Immature natural killer cell (primary cell): ENCODE results near the gene C5AR1. TPM values are rescaled to one million over a fixed set of nuclear protein-coding genes. Genes with fewer than 3 reads are reported as not detected.
"Not testable (repeated sequence)": the region's sequence is repeated elsewhere in the genome, so short reads cannot be mapped to it uniquely, and the experiment has no call there.

Source experiments
- DNase-seq, 3 donors: peaks; one replicate each; pipeline ENCODE4 v3.0.0; 2022; ENCODE audit warnings: mixed read lengths in 1 of 3
- H3K27ac Mint-ChIP-seq, 6 donors: one replicate each; pipeline ENCODE4 v1.8.0; 2020; ENCODE audit warnings: mixed read lengths in 6 of 6, mild to moderate bottlenecking in 5 of 6, inconsistent platforms in 4 of 6, moderate library complexity in 3 of 6
- H3K27me3 Mint-ChIP-seq, 3 donors: one replicate each; pipeline ENCODE4 v1.8.0; 2020 to 2021; ENCODE audit warnings: low read depth in 3 of 3, mild to moderate bottlenecking in 3 of 3, mixed read lengths in 3 of 3, moderate library complexity in 3 of 3, inconsistent platforms in 1 of 3
- H3K36me3 Mint-ChIP-seq, 3 donors: one replicate each; pipeline ENCODE4 v1.8.0; 2020; ENCODE audit warnings: mixed read lengths in 3 of 3, inconsistent platforms in 2 of 3, mild to moderate bottlenecking in 2 of 3
- H3K4me1 Mint-ChIP-seq, 2 donors: one replicate each; pipeline ENCODE4 v1.8.0; 2020; ENCODE audit warnings: inconsistent platforms in 2 of 2, mild to moderate bottlenecking in 2 of 2, mixed read lengths in 2 of 2, moderate library complexity in 1 of 2
- H3K4me3 Mint-ChIP-seq, 5 donors: one replicate each; pipeline ENCODE4 v1.8.0; 2020; ENCODE audit warnings: mild to moderate bottlenecking in 5 of 5, mixed read lengths in 5 of 5, inconsistent platforms in 3 of 5, moderate library complexity in 3 of 5
- H3K9me3 Mint-ChIP-seq, 6 donors: one replicate each; pipeline ENCODE4 v1.8.0; 2020; ENCODE audit warnings: mild to moderate bottlenecking in 6 of 6, mixed read lengths in 6 of 6, inconsistent platforms in 4 of 6, moderate library complexity in 3 of 6
- polyA plus RNA-seq, 3 donors: library from polyadenylated mRNA; unstranded; fragments of 300-500 nt; fragmentation: Illumina TruSeq; gene quantifications; one replicate each; pipeline ENCODE4 v1.2.3, GENCODE V29; 2021

Gene C5AR1
- polyA plus RNA-seq, 3 donors from 2014 or later, result 0.16 to 0.36 TPM; not detected in 1

GRCh38 chr19:47324502-47324901 lies 14.8 kb downstream of the C5AR1 start:
- Mint-ChIP-seq H3K27ac (no peak overlapping the region), H3K36me3 (no peaks in the 10 kb centered on the region), H3K27me3 (peaks cover 7 to 14% (median 12%) of the 10 kb centered on the region in 3 donors), H3K9me3 (peaks cover 0 to 2% (median 0%) of the 10 kb centered on the region in 6 donors), H3K4me1 (no peaks in the 10 kb centered on the region), H3K4me3 (no peak overlapping the region)
- no peak for DNase-seq

DNA sequence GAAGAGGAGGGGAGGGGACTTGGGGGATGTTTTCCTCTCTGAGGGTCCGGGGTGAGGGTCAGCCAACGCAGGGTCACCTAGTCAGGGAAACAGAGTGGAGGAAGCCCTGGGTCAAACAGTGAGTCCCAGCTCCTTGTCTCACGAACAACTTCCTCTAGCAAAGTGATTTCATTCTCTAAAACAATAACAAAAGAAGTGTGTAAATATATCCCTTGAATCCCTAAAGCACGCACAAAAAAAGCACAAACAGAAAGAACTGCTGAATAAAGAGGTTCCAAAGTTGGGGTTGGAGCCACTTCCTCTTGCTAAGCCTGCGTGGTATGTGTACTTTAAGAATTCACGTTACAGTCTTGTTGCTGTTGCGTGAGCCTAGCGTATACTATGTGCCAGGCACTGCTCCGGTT lies 20.8 kb downstream of the C5AR1 start:
- H3K9me3 Mint-ChIP-seq, result peaks cover 0 to 5% (median 0%) of the 10 kb centered on the region in 6 donors
- no peak for DNase-seq
- peak overlapping the region in 3 of 6 donors; percentile 15 to 40 (median 19) for H3K27ac Mint-ChIP-seq
- no peaks in the 10 kb centered on the region for H3K36me3 Mint-ChIP-seq
- H3K4me3 Mint-ChIP-seq, result no peak overlapping the region
- peaks cover 3 to 7% (median 4%) of the 10 kb centered on the region in 3 donors for H3K27me3 Mint-ChIP-seq
- peaks cover 7 to 9% of the 10 kb centered on the region in 2 donors for H3K4me1 Mint-ChIP-seq

GRCh38 chr19:47331490-47331889 lies 21.8 kb downstream of the C5AR1 start:
- no peak for DNase-seq
- Mint-ChIP-seq H3K4me1 (peaks cover 16 to 17% of the 10 kb centered on the region in 2 donors), H3K9me3 (peaks cover 0 to 5% (median under 1%) of the 10 kb centered on the region in 6 donors), H3K4me3 (no peak overlapping the region), H3K27ac (no peak overlapping the region), H3K36me3 (no peaks in the 10 kb centered on the region), H3K27me3 (peaks cover 3 to 7% (median 4%) of the 10 kb centered on the region in 3 donors)

- Mint-ChIP-seq H3K27me3 (peaks cover 3 to 7% (median 4%) of the 10 kb centered on the region in 3 donors), H3K4me1 (peaks cover 22% of the 10 kb centered on the region in 2 donors), H3K9me3 (peaks cover 0 to 5% (median under 1%) of the 10 kb centered on the region in 6 donors), H3K27ac (peak within 1 kb of the TSS in 2 of 6 donors; percentile 29 to 87), H3K4me3 (no peak within 1 kb of the TSS), H3K36me3 (no peaks in the 10 kb centered on the region)
- no peak for DNase-seq
Observed at GRCh38 chr19:47331931-47332547, 22.4 kb downstream of the C5AR1 start, which contains the start of gene C5AR2. TSS of gene C5AR2 (plus strand) at chr19:47332175. CDS start at chr19:47340800, 8,625 bp downstream.

GRCh38 chr19:47336765-47337718 lies 27.4 kb downstream of the C5AR1 start:
- not testable (repeated sequence) for H3K9me3 Mint-ChIP-seq
- peak; percentile 42 to 57 (median 43) for DNase-seq

DNA sequence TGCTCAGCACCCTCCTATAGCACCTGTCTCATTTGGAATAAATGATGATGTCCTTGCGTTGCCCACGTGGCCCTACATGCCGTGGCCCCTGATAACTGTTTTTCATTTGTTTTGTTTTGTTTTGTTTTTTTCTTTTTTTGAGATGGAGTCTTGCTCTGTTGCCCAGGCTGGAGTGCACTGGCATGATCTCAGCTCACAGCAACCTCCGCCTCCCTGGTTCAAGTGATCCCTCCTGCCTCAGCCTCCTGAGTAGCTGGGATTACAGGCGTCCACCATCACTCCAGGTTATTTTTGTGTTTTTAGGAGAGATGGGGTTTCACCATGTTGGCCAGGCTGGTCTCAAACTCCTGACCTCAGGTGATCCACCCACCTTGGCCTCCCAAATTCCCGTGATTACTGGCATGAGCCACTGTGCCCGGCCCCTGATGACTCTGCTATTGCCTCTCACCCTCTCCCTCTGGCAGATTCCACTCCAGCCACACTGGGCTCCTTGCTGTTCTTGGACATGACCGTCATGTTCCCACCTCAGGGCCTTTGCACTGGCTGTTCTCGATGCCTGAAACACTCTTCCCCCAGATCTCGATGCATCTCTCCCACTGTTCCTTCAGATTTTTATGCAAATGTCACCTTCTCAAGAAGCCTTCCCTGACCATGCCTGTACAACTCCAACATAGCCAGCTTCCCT lies 29.7 kb downstream of the C5AR1 start:
- Mint-ChIP-seq H3K27me3 (peaks cover 0 to 5% (median 2%) of the 10 kb centered on the region in 3 donors), H3K4me3 (no peak overlapping the region), H3K9me3 (peaks cover 0 to 5% (median under 1%) of the 10 kb centered on the region in 6 donors), H3K36me3 (peaks cover 0 to 4% (median 4%) of the 10 kb centered on the region in 3 donors), H3K27ac (peak overlapping the region in 4 of 6 donors; percentile 24 to 67 (median 46)), H3K4me1 (peaks cover 26 to 30% of the 10 kb centered on the region in 2 donors)
- DNase-seq, result no peak

More at GRCh38 chr19:47336765-47337718, 27.4 kb downstream of the C5AR1 start:
- Mint-ChIP-seq H3K4me1 (peaks cover 26 to 30% of the 10 kb centered on the region in 2 donors), H3K27ac (peak overlapping the region; percentile 87 to 94 (median 91)), H3K4me3 (peak overlapping the region; percentile 67 to 78 (median 71))
- H3K36me3 Mint-ChIP-seq, H3K27me3 Mint-ChIP-seq: not testable (repeated sequence)

DNA sequence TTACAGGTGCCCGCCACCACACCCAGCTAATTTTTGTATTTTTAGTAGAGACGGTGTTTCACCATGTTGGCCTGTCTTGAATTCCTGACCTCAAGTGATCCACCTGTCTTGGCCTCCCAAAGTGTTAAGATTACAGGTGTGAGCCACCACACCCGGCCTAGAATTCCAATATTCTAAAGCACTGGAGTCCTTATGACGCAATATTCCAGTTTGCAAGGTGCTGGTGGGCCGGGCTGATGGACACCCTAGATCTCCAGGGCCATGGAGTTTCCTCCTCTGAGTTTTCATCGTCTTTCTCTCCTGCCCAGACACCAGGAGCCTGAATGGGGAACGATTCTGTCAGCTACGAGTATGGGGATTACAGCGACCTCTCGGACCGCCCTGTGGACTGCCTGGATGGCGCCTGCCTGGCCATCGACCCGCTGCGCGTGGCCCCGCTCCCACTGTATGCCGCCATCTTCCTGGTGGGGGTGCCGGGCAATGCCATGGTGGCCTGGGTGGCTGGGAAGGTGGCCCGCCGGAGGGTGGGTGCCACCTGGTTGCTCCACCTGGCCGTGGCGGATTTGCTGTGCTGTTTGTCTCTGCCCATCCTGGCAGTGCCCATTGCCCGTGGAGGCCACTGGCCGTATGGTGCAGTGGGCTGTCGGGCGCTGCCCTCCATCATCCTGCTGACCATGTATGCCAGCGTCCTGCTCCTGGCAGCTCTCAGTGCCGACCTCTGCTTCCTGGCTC lies 31.0 kb downstream of the C5AR1 start:
- peaks cover 19 to 22% of the 10 kb centered on the region in 2 donors for H3K4me1 Mint-ChIP-seq
- peaks cover 0 to 2% (median 0%) of the 10 kb centered on the region in 6 donors for H3K9me3 Mint-ChIP-seq

GRCh38 chr19:47341734-47342133 lies 32.1 kb downstream of the C5AR1 start:
- Mint-ChIP-seq H3K4me1 (peaks cover 9 to 11% of the 10 kb centered on the region in 2 donors), H3K36me3 (peaks cover 0 to 4% (median 4%) of the 10 kb centered on the region in 3 donors), H3K27me3 (peaks cover 0 to 4% (median 2%) of the 10 kb centered on the region in 3 donors), H3K27ac (peak overlapping the region in 2 of 6 donors; percentile 46 to 75), H3K4me3 (no peak overlapping the region), H3K9me3 (no peaks in the 10 kb centered on the region)
- no peak for DNase-seq

More for the DNA sequence above, 31.0 kb downstream of the C5AR1 start:
- H3K27me3 Mint-ChIP-seq, result peaks cover 0 to 4% (median 2%) of the 10 kb centered on the region in 3 donors
- peaks cover 0 to 4% (median 4%) of the 10 kb centered on the region in 3 donors for H3K36me3 Mint-ChIP-seq
- no peak for DNase-seq
- no peak overlapping the region for H3K4me3 Mint-ChIP-seq
- no peak overlapping the region for H3K27ac Mint-ChIP-seq

DNA sequence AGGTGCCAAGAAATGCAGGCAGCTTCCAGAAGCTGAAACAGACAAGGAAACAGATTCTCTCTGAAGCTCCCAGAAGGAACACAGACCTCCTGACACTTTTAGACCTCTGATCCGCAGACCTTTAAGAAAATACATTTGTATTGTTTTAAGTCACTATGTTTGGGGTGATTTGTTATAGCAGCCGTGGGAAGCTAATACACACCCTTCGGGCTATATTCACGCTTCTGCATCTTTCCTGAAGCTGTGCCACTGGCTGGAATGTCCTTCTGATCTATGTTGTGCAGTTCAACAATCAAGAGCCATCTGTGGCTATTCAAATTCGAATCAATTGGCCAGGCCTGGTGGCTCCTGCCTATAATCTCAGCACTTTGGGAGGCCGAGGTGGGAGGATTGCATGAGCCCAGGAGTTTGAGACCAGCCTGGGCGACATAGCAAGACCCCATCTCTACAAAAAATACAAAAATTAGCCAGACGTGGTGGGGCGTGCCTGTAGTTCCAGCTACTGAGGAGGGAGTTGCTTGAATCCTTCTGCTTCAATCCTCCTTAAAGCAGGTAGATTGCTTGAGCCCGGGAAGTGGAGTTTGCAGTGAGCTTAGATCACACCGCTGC lies 33.6 kb downstream of the C5AR1 start:
- peaks cover 0 to under 1% of the 10 kb centered on the region in 2 donors for H3K4me1 Mint-ChIP-seq
- H3K27ac Mint-ChIP-seq, result peak overlapping the region in 1 of 6 donors; percentile 49
- no peak overlapping the region for H3K4me3 Mint-ChIP-seq
- H3K27me3 Mint-ChIP-seq, result peaks cover 0 to 4% (median 2%) of the 10 kb centered on the region in 3 donors
- no peaks in the 10 kb centered on the region for H3K9me3 Mint-ChIP-seq
- DNase-seq, result no peak
- H3K36me3 Mint-ChIP-seq, result peaks cover 0 to 4% (median 4%) of the 10 kb centered on the region in 3 donors

GRCh38 chr19:47344425-47344824 lies 34.8 kb downstream of the C5AR1 start:
- peaks cover 0 to 7% (median 4%) of the 10 kb centered on the region in 3 donors for H3K36me3 Mint-ChIP-seq
- H3K4me3 Mint-ChIP-seq, result no peak overlapping the region
- H3K27me3 Mint-ChIP-seq, result peaks cover 9 to 13% (median 10%) of the 10 kb centered on the region in 3 donors
- no peak overlapping the region for H3K27ac Mint-ChIP-seq
- H3K9me3 Mint-ChIP-seq, result no peaks in the 10 kb centered on the region
- H3K4me1 Mint-ChIP-seq, result peaks cover 11 to 12% of the 10 kb centered on the region in 2 donors
- DNase-seq, result no peak

DNA sequence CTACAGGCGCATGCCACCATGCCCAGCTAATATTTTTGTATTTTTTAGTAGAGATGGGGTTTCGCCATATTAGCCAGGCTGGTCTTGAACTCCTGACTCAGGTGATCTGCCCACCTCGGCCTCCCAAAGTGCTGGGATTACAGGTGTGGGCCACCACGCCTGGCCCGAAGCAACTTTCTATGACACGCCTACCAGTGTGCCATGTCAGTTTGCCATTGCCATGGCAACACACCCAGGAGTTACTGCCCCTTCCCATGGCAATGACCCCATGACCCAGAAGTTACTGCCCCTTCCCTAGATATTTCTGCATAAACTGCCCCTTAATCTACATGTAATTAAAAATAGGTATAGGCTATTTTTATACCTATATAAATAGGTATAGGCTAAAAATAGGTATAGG lies 36.4 kb downstream of the C5AR1 start:
- H3K27me3 Mint-ChIP-seq, result peaks cover 13 to 17% (median 16%) of the 10 kb centered on the region in 3 donors
- not testable (repeated sequence) for DNase-seq, H3K36me3 Mint-ChIP-seq, H3K4me3 Mint-ChIP-seq, H3K9me3 Mint-ChIP-seq, H3K27ac Mint-ChIP-seq
- peaks cover 23 to 28% of the 10 kb centered on the region in 2 donors for H3K4me1 Mint-ChIP-seq
